Smooth muscle cell of the brain vasculature (primary cell): ENCODE results near the gene COL19A1.

Experiments
- DNase-seq: peaks from one replicate; pipeline ENCODE4 v3.0.0-alpha.2; 2012; ENCODE audit warnings: low read depth, low spot score

Gene COL19A1

GRCh38 chr6:70059039-70059719 is 192.8 kb downstream of the COL19A1 start:
- no peak for DNase-seq

GRCh38 chr6:70060680-70061079 is 194.3 kb downstream of the COL19A1 start:
- DNase-seq = no peak

GRCh38 chr6:70061546-70061945 is 195.2 kb downstream of the COL19A1 start:
- no peak for DNase-seq

DNA sequence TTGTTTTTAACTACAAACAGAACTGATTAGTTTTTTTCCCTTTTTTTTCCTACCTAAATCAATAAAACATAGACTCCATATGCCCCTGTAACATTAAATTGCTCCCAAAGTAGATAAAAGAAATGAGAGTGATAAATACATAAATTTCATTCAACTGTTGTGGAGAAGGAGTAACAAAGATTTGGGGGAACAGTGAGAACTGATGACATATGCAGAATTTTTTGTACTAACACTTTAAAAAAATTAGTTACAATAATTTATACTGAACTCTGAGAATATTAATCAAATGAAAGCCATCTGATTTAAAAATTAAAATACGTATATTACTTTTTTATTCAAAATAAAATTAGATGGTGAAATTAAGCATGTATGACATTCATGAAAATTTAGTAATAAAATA is 195.7 kb downstream of the COL19A1 start:
- no peak for DNase-seq

GRCh38 chr6:70072540-70073179 is 206.3 kb downstream of the COL19A1 start:
- no peak for DNase-seq

- no peak for DNase-seq
These were observed 207.3 kb downstream of the COL19A1 start for GRCh38 chr6:70073637-70074036.

DNA sequence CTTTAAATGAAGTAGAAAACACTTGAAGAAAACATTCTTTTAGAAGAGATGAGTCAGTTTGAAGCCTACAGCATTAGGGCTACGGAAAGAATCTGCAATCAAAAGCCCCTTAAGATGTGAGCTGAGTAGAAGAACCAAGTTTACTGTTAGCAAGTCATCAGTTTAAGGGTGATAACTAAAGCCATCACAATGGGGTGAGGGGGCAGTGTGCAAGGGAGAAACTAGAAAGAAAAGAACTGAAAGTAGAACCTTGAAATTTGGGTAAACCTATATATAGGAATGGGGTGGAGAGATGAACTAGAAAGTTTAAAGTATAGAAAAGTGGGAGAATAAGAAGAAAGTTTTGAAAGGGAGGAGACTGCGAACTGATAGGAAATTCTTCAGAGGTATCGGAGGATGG is 212.9 kb downstream of the COL19A1 start:
- DNase-seq = no peak

- DNase-seq = no peak
These were observed 214.2 kb downstream of the COL19A1 start for GRCh38 chr6:70080443-70081070.

GRCh38 chr6:70082830-70083229 is 216.5 kb downstream of the COL19A1 start:
- no peak for DNase-seq

GRCh38 chr6:70086806-70087205 is 220.4 kb downstream of the COL19A1 start:
- DNase-seq = no peak

DNA sequence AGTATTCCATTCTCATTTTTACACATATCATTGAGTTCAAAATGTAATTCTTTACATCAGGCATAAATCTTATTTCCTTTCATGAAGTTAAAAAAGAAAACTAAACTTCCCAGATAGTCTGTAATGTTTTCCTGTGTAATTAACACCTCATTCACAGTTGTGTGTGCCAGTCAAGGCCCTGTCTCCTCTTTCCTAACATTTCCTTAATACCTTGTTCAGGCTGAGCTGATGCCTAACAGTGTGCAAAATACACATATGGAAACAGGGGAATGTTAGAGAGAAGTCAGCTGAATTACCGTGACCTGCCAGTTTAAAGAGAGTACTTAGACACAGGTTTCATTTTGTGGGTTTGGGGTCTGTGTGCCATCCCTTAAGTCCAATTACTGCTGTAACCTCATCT is 227.8 kb downstream of the COL19A1 start:
- DNase-seq = no peak

DNA sequence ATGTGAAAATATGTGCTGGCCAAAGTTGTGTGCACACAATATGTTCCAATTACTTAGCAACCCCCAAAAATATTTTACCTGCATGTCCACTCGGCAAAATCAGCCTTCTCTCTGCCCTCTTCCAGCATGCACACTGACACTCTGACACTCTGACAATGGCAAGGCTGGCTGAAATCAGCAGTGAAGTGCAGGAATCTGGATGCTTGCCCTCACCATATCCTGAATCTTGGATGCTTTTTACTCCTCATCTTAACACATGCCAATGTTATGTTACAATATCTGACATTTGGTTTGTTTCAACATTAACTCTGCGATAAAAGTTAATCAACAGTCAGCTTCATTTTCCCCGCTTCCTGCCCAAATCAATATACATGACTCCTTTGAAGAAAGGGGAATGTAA is 233.4 kb downstream of the COL19A1 start:
- no peak for DNase-seq

- no peak for DNase-seq
These were observed 237.4 kb downstream of the COL19A1 start for GRCh38 chr6:70103798-70104197.

GRCh38 chr6:70107852-70108629 is 241.7 kb downstream of the COL19A1 start:
- peak; percentile 17 for DNase-seq

GRCh38 chr6:70110126-70111022 is 244.0 kb downstream of the COL19A1 start:
- no peak for DNase-seq

DNA sequence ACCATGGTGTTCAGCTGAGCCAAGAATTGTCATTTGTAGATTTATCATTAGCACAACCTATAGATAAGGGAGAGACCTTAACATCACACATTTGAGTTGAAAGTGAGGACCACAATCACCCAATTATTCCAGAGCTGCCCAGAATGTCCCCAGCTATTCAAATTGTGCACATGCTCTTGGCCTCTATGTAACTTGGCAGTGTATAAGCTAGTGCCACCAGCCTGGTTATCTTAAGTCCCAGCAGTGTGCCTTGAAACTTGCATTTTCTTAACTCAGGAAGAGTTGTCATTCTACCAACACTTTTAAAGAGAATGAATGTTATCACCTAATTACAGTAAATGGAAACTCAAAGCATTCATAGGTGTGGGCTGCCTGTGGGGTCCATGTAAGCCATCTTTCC is 245.4 kb downstream of the COL19A1 start:
- DNase-seq = no peak

GRCh38 chr6:70112716-70113115 is 246.4 kb downstream of the COL19A1 start:
- no peak for DNase-seq

DNA sequence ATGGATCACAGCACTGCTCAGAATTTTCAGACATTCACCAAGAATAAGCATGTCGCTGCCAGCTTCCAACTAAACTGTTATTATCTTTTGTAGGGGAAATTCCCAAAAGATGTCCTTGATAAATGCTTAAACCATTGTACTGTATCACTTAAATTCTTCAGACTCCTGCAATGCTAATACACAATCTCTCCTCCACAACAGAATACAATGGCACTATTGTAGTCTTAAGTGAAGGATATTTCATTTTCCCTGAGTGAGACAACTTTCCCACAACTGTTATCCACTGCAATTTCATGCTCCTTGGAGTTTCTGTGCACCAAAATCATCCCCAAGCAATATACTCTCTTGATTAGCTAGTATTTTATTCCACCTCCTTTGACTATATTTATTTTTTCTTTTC is 246.8 kb downstream of the COL19A1 start:
- DNase-seq = no peak

- DNase-seq = no peak
These were observed 252.3 kb downstream of the COL19A1 start for GRCh38 chr6:70118670-70119069.

DNA sequence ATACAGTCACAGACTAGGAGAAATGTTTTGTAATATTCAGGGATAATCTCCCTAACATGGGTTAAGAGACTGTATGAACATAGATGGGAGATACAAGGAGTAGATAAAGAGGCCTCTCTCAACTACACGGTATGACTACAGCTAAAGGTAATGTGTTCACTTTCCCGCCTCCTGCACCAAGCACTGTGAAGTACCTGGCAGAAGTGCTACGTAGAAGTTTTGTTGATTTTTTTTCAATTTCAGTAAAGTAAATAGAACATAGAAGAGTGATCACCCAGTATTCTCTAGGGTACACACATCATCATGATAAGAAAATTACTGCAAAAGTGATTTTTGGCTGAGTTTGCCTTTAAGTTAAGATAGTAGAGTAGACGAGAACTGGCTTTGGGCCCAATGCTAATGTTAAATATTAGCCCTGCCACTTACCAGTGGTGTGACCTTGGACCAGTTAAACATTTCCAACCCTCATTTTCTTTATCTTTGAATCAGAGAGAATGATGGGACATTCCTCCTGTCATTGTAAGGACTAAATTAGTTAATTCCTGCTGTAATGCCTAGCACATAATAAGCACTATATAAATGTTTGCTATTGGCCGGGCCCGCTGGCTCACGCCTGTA is 253.0 kb downstream of the COL19A1 start:
- no peak for DNase-seq

DNA sequence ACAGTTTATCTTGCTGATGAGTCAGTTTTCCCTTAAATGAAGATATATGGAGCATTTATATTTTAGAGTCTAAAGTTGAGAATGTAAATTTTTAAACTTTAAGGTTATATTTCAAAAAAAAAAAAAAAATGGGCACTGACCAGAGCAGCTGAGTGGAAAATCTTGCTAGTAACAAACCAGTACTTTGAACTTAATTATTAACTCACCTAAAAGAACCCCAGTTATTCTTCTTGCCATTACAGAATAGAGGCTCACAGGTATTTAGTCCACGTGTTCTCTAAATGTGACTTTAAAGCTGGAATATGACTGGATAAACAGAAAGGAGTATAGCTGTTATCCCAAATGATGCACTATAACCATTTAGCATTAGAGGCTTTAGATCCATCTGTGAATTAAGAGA is 258.1 kb downstream of the COL19A1 start:
- no peak for DNase-seq
